HL-60/S4 treated with phorbol 12-myristate 13-acetate at 8.2 ng/mL for 4 days and 3 days (cell line): ENCODE data around the gene UBA5.

Source experiments
- in situ Hi-C: fragments of 300-500 bp; cut with MboI; formaldehyde crosslinking; loops from 2 replicates; pipeline ENCODE4 v1.15.0; 2022; ENCODE audit warnings: low sequenced_read_pairs

The UBA5 gene

GRCh38 chr3:132652640-132653270 lies 7.4 kb upstream of the UBA5 start:
- in situ Hi-C loops = no loop called here

DNA sequence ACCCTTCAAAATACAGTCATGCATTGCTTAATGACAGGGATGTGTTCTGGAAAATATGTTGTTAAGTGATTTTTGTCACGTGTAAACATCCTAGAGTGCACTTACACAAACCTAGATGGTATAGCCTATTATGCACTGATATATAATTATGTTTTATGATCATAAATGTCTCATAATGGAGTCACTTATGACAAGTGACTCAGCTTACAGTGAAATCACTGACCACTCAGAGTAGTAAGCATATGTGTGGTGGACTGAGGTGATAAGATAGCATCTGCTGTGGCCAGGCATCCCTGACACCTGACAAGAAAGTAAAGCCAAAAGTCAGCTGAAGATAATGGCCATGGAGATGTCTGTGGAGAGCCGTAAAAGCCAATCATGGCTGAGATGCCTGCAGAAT lies 5.9 kb upstream of the UBA5 start:
- in situ Hi-C loops = no loop called here

GRCh38 chr3:132654721-132655120 lies 5.4 kb upstream of the UBA5 start:
- in situ Hi-C loops = no loop called here

- in situ Hi-C loops = no loop called here
These were observed 4.7 kb upstream of the UBA5 start for GRCh38 chr3:132655471-132655870.

DNA sequence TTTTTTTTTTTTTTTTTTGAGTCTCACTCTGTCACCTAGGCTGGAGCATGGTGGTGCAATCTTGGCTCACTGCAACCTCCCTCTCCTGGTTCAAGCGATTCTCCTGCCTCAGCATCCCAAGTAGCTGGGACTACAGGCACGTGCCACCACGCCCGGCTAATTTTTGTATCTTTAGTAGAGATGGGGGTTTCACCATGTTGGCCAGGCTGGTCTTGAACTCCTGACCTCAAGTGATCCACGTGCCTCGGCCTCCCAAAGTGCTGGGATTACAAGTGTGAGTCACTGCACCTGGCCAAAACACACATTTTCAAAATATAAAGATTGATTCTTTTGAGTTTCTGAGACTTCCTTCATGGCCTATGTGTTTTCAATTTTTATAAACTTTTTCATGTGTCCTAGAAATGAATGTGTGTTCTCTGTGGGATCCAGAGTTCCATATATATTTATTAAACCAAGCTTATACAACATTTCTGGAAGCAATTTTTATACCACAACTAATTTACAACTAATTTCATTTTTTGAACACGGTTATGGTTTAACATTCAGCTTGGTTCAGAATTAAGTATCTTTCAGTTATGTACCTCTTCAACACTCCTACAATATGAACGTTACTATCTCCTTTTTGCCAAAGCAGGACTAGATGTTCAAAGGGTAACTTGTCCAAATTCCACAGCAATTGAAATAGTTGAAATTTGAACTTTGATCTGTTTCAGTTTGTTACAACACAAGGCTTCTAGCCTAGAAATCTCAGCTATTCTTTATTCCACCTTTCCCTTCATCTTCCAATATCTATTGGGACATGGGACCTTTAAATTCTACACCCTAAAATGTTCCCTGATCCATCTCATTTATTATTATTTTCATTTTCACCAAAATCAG lies 2.0 kb upstream of the UBA5 start:
- in situ Hi-C loops = no loop called here

- in situ Hi-C loops = no loop called here
These were observed 1.1 kb upstream of the UBA5 start for GRCh38 chr3:132659000-132659364.

GRCh38 chr3:132659365-132660051 lies 621 bp upstream of the UBA5 start, which contains the start of gene ACAD11:
Gene ACAD11, minus strand, starts transcription at chr3:132659809. Its CDS starts 58 bp downstream, at chr3:132659751.
- in situ Hi-C loops = no loop called here

DNA sequence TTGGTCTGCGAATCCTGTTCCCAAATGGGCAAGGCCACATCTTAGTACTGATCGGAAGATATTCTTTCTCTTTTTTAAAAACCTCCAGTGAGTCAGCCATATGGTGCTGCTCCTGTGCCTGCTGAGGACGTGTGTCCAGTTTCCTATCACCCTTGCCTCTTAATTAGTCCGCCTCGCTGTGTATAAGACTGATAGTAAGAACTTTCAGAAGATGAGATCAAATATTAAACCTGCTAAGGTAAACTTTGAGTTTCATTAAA lies 612 bp downstream of the UBA5 start:
- in situ Hi-C loops = no loop called here

GRCh38 chr3:132661101-132661500 lies 972 bp downstream of the UBA5 start:
- in situ Hi-C loops = no loop called here

- in situ Hi-C loops = no loop called here
These were observed 2.1 kb downstream of the UBA5 start for GRCh38 chr3:132662212-132662611.

- in situ Hi-C loops = no loop called here
These were observed 5.2 kb downstream of the UBA5 start for GRCh38 chr3:132665230-132665745.

- in situ Hi-C loops = no loop called here
These were observed 9.2 kb downstream of the UBA5 start for GRCh38 chr3:132669256-132669777.

- in situ Hi-C loops = no loop called here
These were observed 15.3 kb downstream of the UBA5 start for GRCh38 chr3:132675408-132675807.

- in situ Hi-C loops = no loop called here
These were observed 19.8 kb downstream of the UBA5 start for GRCh38 chr3:132679911-132680310.

- in situ Hi-C loops = no loop called here
These were observed 21.3 kb downstream of the UBA5 start for GRCh38 chr3:132681421-132681820.

DNA sequence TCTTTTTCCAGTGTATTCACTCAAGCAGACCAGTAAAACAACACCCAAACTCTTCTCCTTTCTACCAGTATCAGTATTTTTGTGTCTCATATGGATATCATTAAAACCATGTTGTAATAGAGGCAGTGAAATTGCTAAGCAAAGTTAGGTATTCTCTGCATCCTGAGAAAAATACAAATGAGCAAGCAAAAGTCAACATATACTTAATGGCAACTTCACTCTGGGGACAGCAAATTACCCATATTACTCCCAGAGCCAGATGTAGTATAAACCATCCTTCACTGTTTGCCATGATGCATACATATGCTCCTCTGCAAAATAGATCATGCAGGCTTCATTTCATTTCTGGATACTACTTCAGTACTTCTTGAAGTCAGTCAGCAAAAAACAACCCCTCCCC lies 22.1 kb downstream of the UBA5 start:
- in situ Hi-C loops = no loop called here

- in situ Hi-C loops = no loop called here
These were observed 29.9 kb downstream of the UBA5 start for GRCh38 chr3:132690040-132690439.

GRCh38 chr3:132694991-132695390 lies 34.9 kb downstream of the UBA5 start:
- in situ Hi-C loops = no loop called here

GRCh38 chr3:132695422-132695821 lies 35.3 kb downstream of the UBA5 start:
- in situ Hi-C loops = no loop called here

DNA sequence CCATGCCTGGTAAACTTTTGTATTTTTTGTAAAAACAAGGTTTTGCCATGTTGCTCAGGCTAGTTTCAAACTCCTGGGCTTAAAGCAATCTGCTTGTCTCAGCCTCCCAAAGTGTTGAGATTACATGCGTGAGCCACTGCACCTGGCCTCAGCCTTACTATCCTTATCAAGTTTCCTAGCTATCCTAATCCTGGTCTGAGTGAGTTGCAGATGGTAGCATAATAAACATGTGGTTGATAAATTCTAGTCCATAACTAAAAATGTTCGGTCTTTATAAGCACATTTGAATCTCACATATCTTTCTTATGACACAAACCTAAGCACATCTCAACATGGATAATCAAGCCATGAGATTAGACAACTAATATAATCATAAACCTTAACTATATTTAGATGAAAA lies 43.6 kb downstream of the UBA5 start:
- in situ Hi-C loops = loop anchor here (25.0 kb wide), 1 partner anchor 934 kb away; no protein-coding TSS in a partner anchor

- in situ Hi-C loops = loop anchor here (25.0 kb wide), 1 partner anchor 928 kb away; no protein-coding TSS in a partner anchor
These were observed 49.6 kb downstream of the UBA5 start for GRCh38 chr3:132709761-132710160.
